DMS153 treated with DMSO at 0.1 percent for 48 hours (cell line): ENCODE data around the gene SLC1A1.

Experiments
- DNase-seq: peaks from one replicate; lab custom pipeline; 2025; ENCODE audit not compliant: unreplicated experiment; lab: John Stamatoyannopoulos, UW

The SLC1A1 gene

GRCh38 chr9:4614627-4615026, 124.4 kb downstream of the SLC1A1 start:
- DNase-seq: no peak

- no peak for DNase-seq
These were observed 125.0 kb downstream of the SLC1A1 start for GRCh38 chr9:4615251-4615650.

- no peak for DNase-seq
These were observed 125.5 kb downstream of the SLC1A1 start for GRCh38 chr9:4615778-4616177.

- no peak for DNase-seq
These were observed 127.5 kb downstream of the SLC1A1 start for GRCh38 chr9:4617752-4618151.

- DNase-seq: no peak
These were observed 128.4 kb downstream of the SLC1A1 start for GRCh38 chr9:4618700-4619099.

- DNase-seq: no peak
These were observed 129.9 kb downstream of the SLC1A1 start for GRCh38 chr9:4620057-4620765.

GRCh38 chr9:4620881-4621555, 130.8 kb downstream of the SLC1A1 start:
- DNase-seq: no peak

GRCh38 chr9:4622016-4622415, 131.7 kb downstream of the SLC1A1 start:
- no peak for DNase-seq

GRCh38 chr9:4630836-4631235, 140.6 kb downstream of the SLC1A1 start:
- DNase-seq: no peak
